Measurements from ENCODE around the gene GNG8. TPM values are rescaled to one million over a fixed set of nuclear protein-coding genes. Genes with fewer than 3 reads are reported as not detected.

GNG8 gene
- total RNA-seq (2014; rRNA removed; shearing (Covaris generic)): not detected in 2 replicates

- in situ Hi-C loops (cut with HindIII; ENCODE audit: low sequenced_read_pairs): no loop called here
- DNase-seq (ENCODE audit: low spot score): no peak
Measured at GRCh38 chr19:46635920-46636761, at the start of gene GNG8. GNG8 (minus strand) TSS chr19:46636202; CDS start chr19:46634682, 1,520 bp downstream.

- no peak for DNase-seq (ENCODE audit: low spot score)
- in situ Hi-C loops (cut with HindIII; ENCODE audit: low sequenced_read_pairs): loop anchor here (25.0 kb wide), 1 partner anchor 148 kb away; no protein-coding TSS in a partner anchor
Measured at GRCh38 chr19:46685189-46685588, 49.2 kb upstream of the GNG8 start.

GRCh38 chr19:46678110-46678732 lies 42.2 kb upstream of the GNG8 start:
- DNase-seq (ENCODE audit: low spot score): no peak
- in situ Hi-C loops (cut with HindIII; ENCODE audit: low sequenced_read_pairs): loop anchor here (25.0 kb wide), 1 partner anchor 141 kb away; no protein-coding TSS in a partner anchor

- peak; percentile 21 for DNase-seq (ENCODE audit: low spot score)
- in situ Hi-C loops (cut with HindIII; ENCODE audit: low sequenced_read_pairs): loop anchor here (25.0 kb wide), 1 partner anchor 137 kb away; no protein-coding TSS in a partner anchor
Measured at GRCh38 chr19:46674416-46675178, 38.6 kb upstream of the GNG8 start.

GRCh38 chr19:46670813-46671212 lies 34.8 kb upstream of the GNG8 start:
- no peak for DNase-seq (ENCODE audit: low spot score)
- in situ Hi-C loops (cut with HindIII; ENCODE audit: low sequenced_read_pairs): no loop called here

GRCh38 chr19:46668662-46669061 lies 32.7 kb upstream of the GNG8 start:
- no peak for DNase-seq (ENCODE audit: low spot score)
- in situ Hi-C loops (cut with HindIII; ENCODE audit: low sequenced_read_pairs): no loop called here

- in situ Hi-C loops (cut with HindIII; ENCODE audit: low sequenced_read_pairs): no loop called here
- DNase-seq (ENCODE audit: low spot score): no peak
Measured at GRCh38 chr19:46665072-46665471, 29.1 kb upstream of the GNG8 start.

GRCh38 chr19:46661735-46662592 lies 26.0 kb upstream of the GNG8 start:
- peak; percentile 94 for DNase-seq (ENCODE audit: low spot score)
- in situ Hi-C loops (cut with HindIII; ENCODE audit: low sequenced_read_pairs): no loop called here

- peak; percentile 100 for DNase-seq (ENCODE audit: low spot score)
- in situ Hi-C loops (cut with HindIII; ENCODE audit: low sequenced_read_pairs): no loop called here
Measured at GRCh38 chr19:46661020-46661731, 25.2 kb upstream of the GNG8 start, which contains the start of gene DACT3. DACT3 (minus strand) TSS chr19:46661182; CDS start chr19:46661064, 118 bp downstream.

GRCh38 chr19:46660551-46661019 lies 24.6 kb upstream of the GNG8 start:
- in situ Hi-C loops (cut with HindIII; ENCODE audit: low sequenced_read_pairs): no loop called here
- DNase-seq (ENCODE audit: low spot score): no peak

- in situ Hi-C loops (cut with HindIII; ENCODE audit: low sequenced_read_pairs): no loop called here
- peak; percentile 46 for DNase-seq (ENCODE audit: low spot score)
Measured at GRCh38 chr19:46660008-46660517, 24.1 kb upstream of the GNG8 start.

- no peak for DNase-seq (ENCODE audit: low spot score)
- in situ Hi-C loops (cut with HindIII; ENCODE audit: low sequenced_read_pairs): no loop called here
Measured at GRCh38 chr19:46659151-46660007, 23.4 kb upstream of the GNG8 start.

GRCh38 chr19:46656541-46656940 lies 20.5 kb upstream of the GNG8 start:
- DNase-seq (ENCODE audit: low spot score): no peak
- in situ Hi-C loops (cut with HindIII; ENCODE audit: low sequenced_read_pairs): no loop called here

GRCh38 chr19:46654621-46655152 lies 18.7 kb upstream of the GNG8 start:
- DNase-seq (ENCODE audit: low spot score): peak; percentile 31
- in situ Hi-C loops (cut with HindIII; ENCODE audit: low sequenced_read_pairs): no loop called here

- in situ Hi-C loops (cut with HindIII; ENCODE audit: low sequenced_read_pairs): no loop called here
- DNase-seq (ENCODE audit: low spot score): no peak
Measured at GRCh38 chr19:46650445-46650844, 14.4 kb upstream of the GNG8 start.
